Esophagus (tissue), 2 donors: ENCODE data around the gene OR2AP1. TPM values are rescaled to one million over a fixed set of nuclear protein-coding genes. Genes with fewer than 3 reads are reported as not detected.
"Not testable (repeated sequence)": the region's sequence is repeated elsewhere in the genome, so short reads cannot be mapped to it uniquely, and the experiment has no call there.

Source experiments
- H3K27ac ChIP-seq, 2 donors: one replicate each; pipeline ENCODE4 v1.5.1; 2013; ENCODE audit warnings: low read depth in 2 of 2, mild to moderate bottlenecking in 2 of 2, inconsistent platforms in 1 of 2, low read length in 1 of 2, moderate library complexity in 1 of 2
- H3K27me3 ChIP-seq, 2 donors: one replicate each; pipeline ENCODE4 v1.6.1; 2013; ENCODE audit warnings: low read length in 2 of 2, control low read depth in 1 of 2, mild to moderate bottlenecking in 1 of 2; ENCODE audit not compliant: insufficient read depth in 2 of 2, control insufficient read depth in 1 of 2
- H3K36me3 ChIP-seq, 2 donors: one replicate each; pipeline ENCODE4 v1.6.1; 2013; ENCODE audit warnings: low read length in 1 of 2; ENCODE audit not compliant: control insufficient read depth in 2 of 2, insufficient read depth in 2 of 2
- H3K4me1 ChIP-seq, 2 donors: one replicate each; pipeline ENCODE4 v1.6.1; 2013; ENCODE audit warnings: low read length in 1 of 2; ENCODE audit not compliant: control insufficient read depth in 2 of 2, insufficient read depth in 2 of 2
- H3K4me3 ChIP-seq, 2 donors: one replicate each; pipeline ENCODE4 v1.5.1; 2013; ENCODE audit warnings: low read length in 2 of 2, mild to moderate bottlenecking in 2 of 2, low read depth in 1 of 2, moderate library complexity in 1 of 2
- H3K9me3 ChIP-seq, 2 donors: one replicate each; pipeline ENCODE4 v1.6.1; 2013; ENCODE audit warnings: mild to moderate bottlenecking in 2 of 2, low read depth in 1 of 2, low read length in 1 of 2, moderate library complexity in 1 of 2; ENCODE audit not compliant: control insufficient read depth in 2 of 2, insufficient read depth in 1 of 2
- WGBS, 2 donors: extraction: QIAGEN DNeasy Blood & Tissue Kit; methylation state at CpG; one replicate each; pipeline ENCODE4 v1.1.7; 2013; 5-methylcytosine and 5-hydroxymethylcytosine counted together
- polyA plus RNA-seq, 2 donors: library from polyadenylated mRNA; stranded (reverse); fragments of 200-250 nt; gene quantifications; one replicate each; pipeline ENCODE4 v1.2.3, GENCODE V29; 2013
- donor health status: healthy with polysubstance abuse.
- donor health status: Bipolar disorder and iron deficiency.

Gene OR2AP1
- polyA plus RNA-seq, result not detected

GRCh38 chr12:55572168-55572567, at the start of gene OR2AP1:
Gene OR2AP1, plus strand, starts transcription at chr12:55572468. Its CDS starts 1,947 bp downstream, at chr12:55574415.
- Histone ChIP-seq H3K27me3 (no peaks in the 10 kb centered on the region), H3K4me1 (no peaks in the 10 kb centered on the region), H3K27ac (no peak within 1 kb of the TSS), H3K36me3 (no peaks in the 10 kb centered on the region), H3K4me3 (no peak within 1 kb of the TSS), H3K9me3 (peaks cover 0 to 7% of the 10 kb centered on the region in 2 donors)
- WGBS, 2 donors, result 88 to 93% methylated on average over 1 of the region's 1 CpG

GRCh38 chr12:55548235-55548634, 24.0 kb upstream of the OR2AP1 start:
- H3K4me3 ChIP-seq, H3K9me3 ChIP-seq, H3K27ac ChIP-seq, H3K36me3 ChIP-seq, H3K4me1 ChIP-seq, H3K27me3 ChIP-seq: not testable (repeated sequence)
- 77 to 78% methylated on average over 2 of the region's 2 CpGs for WGBS, 2 donors

DNA sequence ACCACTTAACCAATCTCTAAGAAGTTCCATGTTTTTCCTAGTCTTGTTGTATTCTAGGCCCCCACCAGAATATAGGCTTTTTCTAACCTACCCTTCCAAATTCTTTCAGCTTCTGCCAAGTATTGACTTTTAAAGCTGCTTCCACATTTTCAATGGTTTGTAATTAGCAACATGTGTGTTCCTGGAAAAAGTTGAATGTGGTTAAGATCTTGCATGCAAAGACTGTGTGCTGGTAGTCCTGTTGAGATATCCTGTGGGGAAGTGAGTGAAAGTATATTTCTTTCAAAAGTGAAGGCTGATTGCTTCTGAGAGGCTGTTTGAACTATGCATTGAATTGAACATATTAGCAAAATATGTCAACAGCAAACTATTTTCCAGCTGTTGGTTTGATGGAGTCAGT, 23.5 kb upstream of the OR2AP1 start:
- H3K4me3 ChIP-seq, result no peak overlapping the region
- H3K36me3 ChIP-seq, result no peaks in the 10 kb centered on the region
- no peaks in the 10 kb centered on the region for H3K4me1 ChIP-seq
- no peak overlapping the region for H3K27ac ChIP-seq
- no peaks in the 10 kb centered on the region for H3K27me3 ChIP-seq
- no peaks in the 10 kb centered on the region for H3K9me3 ChIP-seq

- 27 to 37% methylated on average over 2 of the region's 2 CpGs for WGBS, 2 donors
- H3K4me3 ChIP-seq, result no peak within 1 kb of the TSS
- no peaks in the 10 kb centered on the region for H3K36me3 ChIP-seq
- H3K27ac ChIP-seq, result no peak within 1 kb of the TSS
- H3K4me1 ChIP-seq, result no peaks in the 10 kb centered on the region
- no peaks in the 10 kb centered on the region for H3K9me3 ChIP-seq
- no peaks in the 10 kb centered on the region for H3K27me3 ChIP-seq
Measured at GRCh38 chr12:55549302-55549701, 23.0 kb upstream of the OR2AP1 start, which contains the start of gene OR6C4. Gene OR6C4, plus strand, starts transcription at chr12:55549602. Its CDS starts 1,625 bp downstream, at chr12:55551227.

- H3K4me3 ChIP-seq, result no peak overlapping the region
Measured at GRCh38 chr12:55554296-55554695, 18.0 kb upstream of the OR2AP1 start.

DNA sequence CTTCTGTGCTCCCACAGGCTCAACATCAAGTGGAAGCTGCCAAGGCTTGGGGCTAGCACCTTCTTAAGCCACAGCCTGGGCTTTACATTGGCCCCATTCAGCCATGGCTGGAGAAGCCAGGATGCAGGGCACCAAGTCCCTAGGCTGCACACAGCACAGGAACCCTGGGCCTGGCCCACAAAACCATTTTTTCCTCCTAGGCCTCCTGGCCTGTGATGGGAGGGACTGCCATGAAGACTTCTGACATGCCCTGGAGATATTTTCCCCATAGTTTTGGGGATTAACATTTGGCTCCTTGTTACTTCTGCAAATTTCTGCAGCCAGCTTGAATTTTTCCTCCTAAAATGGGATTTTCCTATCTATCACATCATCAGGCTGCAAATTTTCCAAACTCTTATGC, 2.2 kb upstream of the OR2AP1 start:
- H3K4me3 ChIP-seq, H3K9me3 ChIP-seq, H3K4me1 ChIP-seq, H3K27me3 ChIP-seq, H3K36me3 ChIP-seq, H3K27ac ChIP-seq: not testable (repeated sequence)

More at GRCh38 chr12:55554296-55554695, 18.0 kb upstream of the OR2AP1 start:
- H3K27ac ChIP-seq, result no peak overlapping the region
- no peaks in the 10 kb centered on the region for H3K27me3 ChIP-seq
- no peaks in the 10 kb centered on the region for H3K36me3 ChIP-seq
- no peaks in the 10 kb centered on the region for H3K4me1 ChIP-seq
- peaks cover 3 to 5% of the 10 kb centered on the region in 2 donors for H3K9me3 ChIP-seq

- not testable (repeated sequence) for H3K4me3 ChIP-seq, H3K27ac ChIP-seq, H3K27me3 ChIP-seq, H3K36me3 ChIP-seq, H3K4me1 ChIP-seq, H3K9me3 ChIP-seq
- 94 to 96% methylated on average over 1 of the region's 1 CpG for WGBS, 2 donors
Measured at GRCh38 chr12:55570689-55571088, 1.6 kb upstream of the OR2AP1 start.

DNA sequence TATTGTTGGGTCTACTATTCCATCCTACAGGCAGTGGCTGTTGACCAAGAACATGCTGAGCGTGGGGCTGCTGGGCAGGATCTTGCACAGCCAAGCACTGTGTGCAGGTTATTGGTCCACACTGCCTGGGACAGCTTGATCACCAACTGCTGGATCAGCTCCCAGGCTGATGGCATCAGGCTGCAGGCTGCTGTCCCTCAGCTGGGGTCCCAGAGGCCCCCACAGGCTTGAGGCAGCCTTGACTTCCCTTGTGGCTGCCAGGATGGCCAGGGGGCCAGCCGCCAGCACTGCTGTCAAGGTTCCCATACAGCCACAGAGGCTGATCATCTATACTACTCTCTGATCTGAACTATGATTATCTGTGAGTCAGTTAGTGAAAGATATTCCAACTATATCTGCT, 9.8 kb downstream of the OR2AP1 start:
- no peak overlapping the region for H3K4me3 ChIP-seq
- H3K4me1 ChIP-seq, result no peaks in the 10 kb centered on the region
- no peaks in the 10 kb centered on the region for H3K27me3 ChIP-seq
- no peak overlapping the region for H3K27ac ChIP-seq
- H3K9me3 ChIP-seq, result peaks cover 0 to 3% of the 10 kb centered on the region in 2 donors
- H3K36me3 ChIP-seq, result no peaks in the 10 kb centered on the region
- 97 to 100% methylated on average over 2 of the region's 2 CpGs for WGBS, 2 donors

GRCh38 chr12:55585817-55586216, 13.5 kb downstream of the OR2AP1 start:
- Histone ChIP-seq H3K9me3 (peaks cover 0 to 3% of the 10 kb centered on the region in 2 donors), H3K27ac (no peak overlapping the region), H3K27me3 (no peaks in the 10 kb centered on the region), H3K36me3 (no peaks in the 10 kb centered on the region), H3K4me3 (no peak overlapping the region), H3K4me1 (no peaks in the 10 kb centered on the region)
- 61 to 69% methylated on average over 2 of the region's 2 CpGs for WGBS, 2 donors

DNA sequence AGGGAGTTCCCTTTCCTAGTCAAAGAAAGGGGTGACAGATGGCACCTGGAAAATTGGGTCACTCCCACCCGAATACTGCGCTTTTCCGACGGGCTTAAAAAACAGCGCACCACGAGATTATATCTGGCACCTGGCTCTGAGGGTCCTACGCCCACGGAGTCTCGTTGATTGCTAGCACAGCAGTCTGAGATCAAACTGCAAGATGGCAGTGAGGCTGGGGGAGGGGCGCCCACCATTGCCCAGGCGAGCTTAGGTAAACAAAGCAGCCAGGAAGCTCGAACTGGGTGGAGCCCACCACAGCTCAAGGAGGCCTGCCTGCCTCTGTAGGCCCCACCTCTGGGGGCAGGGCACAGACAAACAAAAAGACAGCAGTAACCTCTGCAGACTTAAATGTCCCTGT, 17.9 kb downstream of the OR2AP1 start:
- H3K36me3 ChIP-seq, H3K4me1 ChIP-seq, H3K4me3 ChIP-seq, H3K27ac ChIP-seq, H3K27me3 ChIP-seq, H3K9me3 ChIP-seq: not testable (repeated sequence)
- WGBS, 2 donors, result 56 to 67% methylated on average over 12 of the region's 12 CpGs
